Activated B cell treated with CpG ODN at 0.5 μM for 24 hours (primary cell): Measurements from ENCODE around the gene QRICH2. TPM values are rescaled to one million over a fixed set of nuclear protein-coding genes. Genes with fewer than 3 reads are reported as not detected.

Source experiments
- ATAC-seq: fragments of 200-7000 bp; cut with Tn5 transposase; one replicate; pipeline ENCODE4 v1.10.0; 2021; ENCODE audit warnings: low read depth, mild to moderate bottlenecking, moderate library complexity
- CTCF ChIA-PET: fragments of 350-600 bp; sonication (Branson Sonifier 250); formaldehyde crosslinking; loops from one replicate; lab custom pipeline; 2021; ENCODE audit warnings: antibody characterized with exemption; lab: Charles Lee
- POLR2A ChIA-PET: fragments of 350-600 bp; sonication (Branson Sonifier 250); formaldehyde crosslinking; loops from one replicate; lab custom pipeline; 2021; ENCODE audit warnings: antibody characterized with exemption; lab: Charles Lee
- DNase-seq: peaks from one replicate; pipeline ENCODE4 v3.0.0; 2022
- H3K27ac Mint-ChIP-seq: one replicate; pipeline ENCODE4 v1.8.0; 2020; ENCODE audit warnings: mixed read lengths
- H3K27me3 Mint-ChIP-seq: one replicate; pipeline ENCODE4 v1.8.0; 2021; ENCODE audit warnings: mixed read lengths
- H3K36me3 Mint-ChIP-seq: one replicate; pipeline ENCODE4 v1.8.0; 2021; ENCODE audit warnings: low read depth, mixed read lengths
- H3K4me1 Mint-ChIP-seq: one replicate; pipeline ENCODE4 v1.8.0; 2021; ENCODE audit warnings: mixed read lengths
- H3K4me3 Mint-ChIP-seq: one replicate; pipeline ENCODE4 v1.8.0; 2020; ENCODE audit warnings: mild to moderate bottlenecking, mixed read lengths
- H3K9me3 Mint-ChIP-seq: one replicate; pipeline ENCODE4 v1.8.0; 2020; ENCODE audit warnings: mixed read lengths
- intact Hi-C: fragments of 100-400 bp; cut with micrococcal nuclease; formaldehyde crosslinking; loops from one replicate; pipeline ENCODE4 v1.15.1; 2024
- total RNA-seq: library from RNA; stranded (reverse); gene quantifications from 2 replicates; pipeline ENCODE4 v1.2.3, GENCODE V29; 2022
- TF ChIP-seq, protein P1 (sequence below): fragments of 200-600 bp; IDR thresholded peaks from one replicate; pipeline ENCODE4 v1.8.0; 2022; ENCODE audit warnings: antibody characterized with exemption, mild to moderate bottlenecking

Gene QRICH2
- total RNA-seq, 1 donor from 2014 or later, result 2.0 TPM

DNA sequence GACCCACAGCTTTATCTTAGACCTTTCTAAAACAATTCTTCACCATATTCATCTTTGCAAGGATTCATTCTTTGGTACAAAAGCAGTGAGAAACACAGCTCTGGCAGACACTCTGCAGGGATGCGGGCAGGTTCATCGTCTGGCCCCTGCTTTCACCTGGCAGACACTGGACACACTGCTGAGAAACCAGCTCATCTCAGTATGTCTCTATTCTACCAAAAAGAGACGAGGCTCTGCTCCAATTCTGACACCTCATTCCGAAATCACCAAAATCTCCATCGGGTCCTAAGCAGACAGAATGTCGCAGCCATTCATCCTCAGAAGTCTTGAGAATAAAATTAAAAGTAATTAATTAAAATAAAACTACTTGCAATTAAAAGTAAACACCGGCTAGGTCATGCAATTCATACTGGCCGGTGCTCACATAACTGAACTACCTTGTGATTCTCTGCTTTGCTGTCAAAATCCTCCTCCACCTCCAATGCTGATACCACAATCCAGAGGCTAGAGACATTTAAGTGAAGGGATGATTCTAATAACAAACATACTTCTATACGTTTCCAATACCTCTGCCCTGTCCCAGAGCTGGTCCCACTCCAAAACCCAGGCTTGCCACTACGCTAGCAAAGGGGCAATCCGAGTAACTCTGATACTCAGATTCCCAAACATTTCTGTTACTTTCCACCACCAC is 69.1 kb downstream of the QRICH2 start:
- Mint-ChIP-seq H3K9me3 (no peaks in the 10 kb centered on the region), H3K4me1 (peaks cover 14% of the 10 kb centered on the region), H3K27ac (no peak overlapping the region), H3K27me3 (peaks cover 31% of the 10 kb centered on the region), H3K4me3 (peak overlapping the region; percentile 67), H3K36me3 (no peaks in the 10 kb centered on the region)
- POLR2A ChIA-PET, result interaction anchor here (0.7 to 2.3 kb wide), 7 partner anchors 24 to 136 kb away, joined by 3 to 9 read pairs (median 5); partner anchors contain the start of genes EXOC7 and UBALD2
- TF ChIP-seq, protein P1, sequence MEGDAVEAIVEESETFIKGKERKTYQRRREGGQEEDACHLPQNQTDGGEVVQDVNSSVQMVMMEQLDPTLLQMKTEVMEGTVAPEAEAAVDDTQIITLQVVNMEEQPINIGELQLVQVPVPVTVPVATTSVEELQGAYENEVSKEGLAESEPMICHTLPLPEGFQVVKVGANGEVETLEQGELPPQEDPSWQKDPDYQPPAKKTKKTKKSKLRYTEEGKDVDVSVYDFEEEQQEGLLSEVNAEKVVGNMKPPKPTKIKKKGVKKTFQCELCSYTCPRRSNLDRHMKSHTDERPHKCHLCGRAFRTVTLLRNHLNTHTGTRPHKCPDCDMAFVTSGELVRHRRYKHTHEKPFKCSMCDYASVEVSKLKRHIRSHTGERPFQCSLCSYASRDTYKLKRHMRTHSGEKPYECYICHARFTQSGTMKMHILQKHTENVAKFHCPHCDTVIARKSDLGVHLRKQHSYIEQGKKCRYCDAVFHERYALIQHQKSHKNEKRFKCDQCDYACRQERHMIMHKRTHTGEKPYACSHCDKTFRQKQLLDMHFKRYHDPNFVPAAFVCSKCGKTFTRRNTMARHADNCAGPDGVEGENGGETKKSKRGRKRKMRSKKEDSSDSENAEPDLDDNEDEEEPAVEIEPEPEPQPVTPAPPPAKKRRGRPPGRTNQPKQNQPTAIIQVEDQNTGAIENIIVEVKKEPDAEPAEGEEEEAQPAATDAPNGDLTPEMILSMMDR, result no peak
- CTCF ChIA-PET, result interaction anchor here (0.6 to 2.2 kb wide), 2 partner anchors 40 to 57 kb away, joined by 3 to 8 read pairs; no protein-coding TSS in a partner anchor
- ATAC-seq (no peak), DNase-seq (no peak)
- intact Hi-C loops, result loop anchor here (5.0 kb wide), 2 partner anchors 33 to 42 kb away; no protein-coding TSS in a partner anchor

DNA sequence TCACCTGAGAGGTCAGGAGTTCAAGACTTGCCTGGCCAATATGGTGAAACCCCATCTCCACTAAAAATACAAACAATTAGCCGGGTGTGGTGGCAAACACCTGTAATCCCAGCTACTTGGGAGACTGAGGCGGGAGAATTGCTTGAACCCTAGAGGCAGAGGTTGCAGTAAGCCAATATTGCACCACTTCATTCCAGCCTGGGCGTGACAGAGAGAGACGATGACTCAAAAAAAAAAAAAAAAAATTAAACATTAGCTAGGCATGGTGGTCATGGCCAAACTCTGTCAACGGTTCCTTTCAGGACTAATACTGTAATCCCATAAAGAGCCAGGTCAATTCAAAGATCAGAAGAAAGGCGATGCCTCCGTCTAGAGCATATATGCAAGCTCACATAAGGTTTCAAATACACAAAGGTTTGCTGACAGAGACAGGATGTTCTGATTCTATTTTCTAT is 70.2 kb downstream of the QRICH2 start:
- Mint-ChIP-seq H3K27ac (no peak overlapping the region), H3K4me3 (no peak overlapping the region), H3K9me3 (no peaks in the 10 kb centered on the region), H3K36me3 (no peaks in the 10 kb centered on the region), H3K4me1 (peaks cover 14% of the 10 kb centered on the region), H3K27me3 (peaks cover 20% of the 10 kb centered on the region)
- ChIA-PET CTCF (interaction anchor here (0.8 to 2.2 kb wide), 2 partner anchors 9 to 42 kb away, joined by 3 to 8 read pairs; no protein-coding TSS in a partner anchor), POLR2A (interaction anchor here (0.7 to 2.3 kb wide), 6 partner anchors 25 to 135 kb away, joined by 3 to 9 read pairs (median 6); partner anchors contain the start of genes EXOC7 and UBALD2)
- intact Hi-C loops, result loop anchor here (5.0 kb wide), 2 partner anchors 34 to 41 kb away; no protein-coding TSS in a partner anchor
- no peak for ATAC-seq
- DNase-seq, result no peak
- TF ChIP-seq, protein P1, result no peak

DNA sequence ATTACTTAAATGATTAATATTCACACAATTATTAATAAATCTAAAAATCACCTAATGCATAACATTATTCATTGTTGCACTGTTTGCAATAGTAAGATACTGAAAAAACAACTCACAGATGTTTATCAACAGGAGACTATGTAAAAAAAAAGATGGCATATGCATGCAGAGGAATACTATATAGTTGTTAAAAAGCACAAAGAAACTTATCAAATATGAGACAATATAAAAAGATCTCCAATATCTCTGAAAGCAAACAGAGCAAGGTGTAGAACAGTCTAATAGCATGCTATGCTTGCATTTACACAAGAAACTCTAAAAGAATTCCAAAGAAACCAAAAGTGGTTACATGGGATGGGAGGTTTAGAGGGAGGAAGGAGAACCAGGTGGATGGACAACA is 71.5 kb downstream of the QRICH2 start:
- ChIA-PET POLR2A (interaction anchor here (2.3 kb wide), 1 partner anchor 30 kb away, joined by 9 read pairs; no protein-coding TSS in a partner anchor), CTCF (no interaction called here)
- ATAC-seq, result no peak
- intact Hi-C loops, result loop anchor here (5.0 kb wide), 2 partner anchors 36 to 39 kb away; no protein-coding TSS in a partner anchor
- no peak for DNase-seq
- no peaks in the 10 kb centered on the region for H3K9me3 Mint-ChIP-seq
- no peak overlapping the region for H3K27ac Mint-ChIP-seq
- no peak overlapping the region for H3K4me3 Mint-ChIP-seq
- peaks cover 9% of the 10 kb centered on the region for H3K27me3 Mint-ChIP-seq
- H3K4me1 Mint-ChIP-seq, result peaks cover 14% of the 10 kb centered on the region
- H3K36me3 Mint-ChIP-seq, result no peaks in the 10 kb centered on the region
- TF ChIP-seq, protein P1, result no peak

DNA sequence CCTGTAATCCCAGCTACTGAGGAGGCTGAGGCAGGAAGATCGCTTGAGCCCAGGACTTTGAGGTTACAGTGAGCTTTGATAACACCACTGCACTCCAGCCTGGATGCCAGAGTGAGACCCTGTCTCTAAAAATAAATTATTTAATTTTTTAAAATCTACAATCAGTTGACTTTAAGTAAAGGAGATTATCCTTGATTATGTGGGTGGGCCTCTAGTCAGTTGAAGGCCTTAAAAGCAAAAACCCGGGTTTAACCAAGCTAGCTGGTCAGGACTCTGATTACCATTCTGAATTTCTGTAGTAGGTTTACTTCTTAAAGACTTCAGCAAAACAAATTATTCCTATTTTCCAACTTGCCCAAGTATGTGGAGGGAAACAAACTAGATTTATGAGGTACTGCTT is 72.2 kb downstream of the QRICH2 start:
- Mint-ChIP-seq H3K27me3 (peaks cover 3% of the 10 kb centered on the region), H3K36me3 (no peaks in the 10 kb centered on the region), H3K27ac (no peak overlapping the region), H3K9me3 (no peaks in the 10 kb centered on the region), H3K4me1 (peaks cover 7% of the 10 kb centered on the region), H3K4me3 (no peak overlapping the region)
- DNase-seq (no peak), ATAC-seq (no peak)
- TF ChIP-seq, protein P1, result no peak
- ChIA-PET CTCF (no interaction called here), POLR2A (interaction anchor here (0.7 kb wide), 1 partner anchor 33 kb away, joined by 3 read pairs; no protein-coding TSS in a partner anchor)
- intact Hi-C loops, result loop anchor here (5.0 kb wide), 2 partner anchors 36 to 39 kb away; no protein-coding TSS in a partner anchor

DNA sequence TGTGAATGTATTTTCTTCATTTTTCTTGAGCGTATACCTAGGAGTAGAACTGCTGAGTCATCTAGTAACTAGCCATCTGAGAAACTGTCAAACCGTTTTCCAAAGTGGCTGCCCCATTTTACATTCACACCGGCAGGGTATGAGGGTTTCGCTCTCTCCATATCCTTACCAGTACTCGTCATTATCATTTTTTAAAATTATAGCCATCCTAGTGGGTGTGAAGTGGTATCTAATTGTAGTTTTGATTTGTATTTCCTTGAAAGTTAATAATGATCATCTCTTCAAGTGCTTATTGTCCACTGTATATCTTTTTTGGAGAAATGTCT is 73.8 kb downstream of the QRICH2 start:
- Mint-ChIP-seq H3K9me3 (no peaks in the 10 kb centered on the region), H3K4me1 (peaks cover 6% of the 10 kb centered on the region), H3K27me3 (peaks cover 5% of the 10 kb centered on the region), H3K36me3 (no peaks in the 10 kb centered on the region), H3K27ac (no peak overlapping the region), H3K4me3 (no peak overlapping the region)
- intact Hi-C loops, result no loop called here
- ATAC-seq (no peak), DNase-seq (no peak)
- ChIA-PET POLR2A (interaction anchor here (1.3 kb wide), 1 partner anchor 38 kb away, joined by 3 read pairs; no protein-coding TSS in a partner anchor), CTCF (no interaction called here)
- TF ChIP-seq, protein P1, result no peak
